Retinal pigment epithelial cell (primary cell): Measurements from ENCODE around the gene ATG9B.

ENCODE experiments used
- DNase-seq: peaks from one replicate; pipeline ENCODE4 v3.0.0-alpha.2; 2010; ENCODE audit warnings: low read depth
- H3K4me3 ChIP-seq: 2 replicates; pipeline ENCODE4 v1.5.1; 2011; ENCODE audit warnings: mild to moderate bottlenecking, low read length, control low read depth, moderate library complexity
- CTCF ChIP-seq: conservative IDR thresholded peaks from 2 replicates; pipeline ENCODE4 v1.5.1; 2011; ENCODE audit warnings: low read depth, low read length, control low read depth, inconsistent platforms

Gene ATG9B

DNA sequence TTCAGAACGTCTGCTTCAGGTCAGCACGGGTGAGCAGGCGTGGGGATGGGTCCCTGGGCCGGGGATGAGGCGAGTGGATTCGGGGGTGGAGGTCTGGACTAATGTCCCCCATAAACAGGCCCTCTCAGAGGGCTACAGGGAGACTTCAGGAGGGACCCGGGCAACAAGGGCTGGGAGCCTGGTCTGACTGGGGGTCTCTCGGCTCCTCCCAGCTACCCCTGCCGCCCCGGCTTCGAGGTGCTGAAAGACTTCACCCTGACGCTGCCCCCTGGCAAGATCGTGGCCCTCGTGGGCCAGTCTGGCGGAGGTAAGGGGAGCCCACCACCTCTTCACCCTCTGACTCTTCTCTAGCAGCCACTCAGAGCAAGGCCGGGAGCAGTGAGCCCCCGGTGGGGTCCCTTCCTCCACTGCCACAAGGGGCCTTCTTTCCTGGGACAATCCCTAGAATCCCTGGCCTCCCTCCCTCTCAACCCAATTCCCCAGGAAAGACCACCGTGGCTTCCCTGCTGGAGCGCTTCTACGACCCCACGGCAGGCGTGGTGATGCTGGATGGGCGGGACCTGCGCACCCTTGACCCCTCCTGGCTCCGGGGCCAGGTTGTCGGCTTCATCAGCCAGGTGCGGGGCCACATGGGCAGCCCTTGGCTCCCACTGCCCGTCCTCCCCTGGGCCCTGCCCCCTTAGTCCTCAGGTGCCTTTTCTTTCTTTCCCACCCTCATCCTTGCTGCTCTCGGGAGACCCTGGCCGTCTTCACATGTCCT lies 16.5 kb upstream of the ATG9B start:
- no peak for DNase-seq
- no peak for TF ChIP-seq CTCF
- H3K4me3 ChIP-seq, result no peak overlapping the region

DNA sequence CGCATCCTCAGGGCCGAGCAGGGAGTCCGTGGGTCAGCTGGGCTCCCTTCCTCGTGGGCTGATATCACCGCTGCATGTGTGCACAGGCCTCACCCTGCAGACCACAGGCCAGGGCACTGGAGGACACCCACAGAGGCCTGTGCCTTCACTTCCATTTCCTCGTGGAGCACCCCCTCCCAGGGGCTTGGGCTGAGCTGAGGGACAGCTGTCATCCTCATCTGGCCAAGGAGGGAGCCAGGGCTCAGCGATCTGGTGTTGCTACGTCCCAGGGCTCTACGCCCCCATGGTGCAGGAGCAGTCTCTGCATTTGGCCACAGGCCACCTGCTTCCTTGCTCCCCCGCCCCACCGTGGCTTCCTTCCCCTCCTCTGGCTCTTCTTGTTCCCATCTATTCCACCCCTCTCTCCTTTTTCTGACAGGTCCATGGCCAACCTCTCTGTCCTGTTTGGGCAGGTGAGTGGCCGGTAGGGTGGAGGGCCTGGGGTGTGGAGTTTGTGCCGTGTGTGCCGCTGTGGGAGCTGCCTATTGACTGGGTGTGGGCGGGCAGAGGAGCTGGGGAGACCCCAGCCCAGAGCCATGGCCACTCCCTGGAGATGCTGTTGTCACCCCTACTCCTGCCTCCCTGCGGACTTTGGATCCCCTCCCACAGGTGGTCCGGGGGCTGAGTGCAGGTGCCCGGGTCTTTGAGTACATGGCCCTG lies 15.7 kb upstream of the ATG9B start:
- no peak for TF ChIP-seq CTCF
- H3K4me3 ChIP-seq, result no peak overlapping the region
- no peak for DNase-seq

DNA sequence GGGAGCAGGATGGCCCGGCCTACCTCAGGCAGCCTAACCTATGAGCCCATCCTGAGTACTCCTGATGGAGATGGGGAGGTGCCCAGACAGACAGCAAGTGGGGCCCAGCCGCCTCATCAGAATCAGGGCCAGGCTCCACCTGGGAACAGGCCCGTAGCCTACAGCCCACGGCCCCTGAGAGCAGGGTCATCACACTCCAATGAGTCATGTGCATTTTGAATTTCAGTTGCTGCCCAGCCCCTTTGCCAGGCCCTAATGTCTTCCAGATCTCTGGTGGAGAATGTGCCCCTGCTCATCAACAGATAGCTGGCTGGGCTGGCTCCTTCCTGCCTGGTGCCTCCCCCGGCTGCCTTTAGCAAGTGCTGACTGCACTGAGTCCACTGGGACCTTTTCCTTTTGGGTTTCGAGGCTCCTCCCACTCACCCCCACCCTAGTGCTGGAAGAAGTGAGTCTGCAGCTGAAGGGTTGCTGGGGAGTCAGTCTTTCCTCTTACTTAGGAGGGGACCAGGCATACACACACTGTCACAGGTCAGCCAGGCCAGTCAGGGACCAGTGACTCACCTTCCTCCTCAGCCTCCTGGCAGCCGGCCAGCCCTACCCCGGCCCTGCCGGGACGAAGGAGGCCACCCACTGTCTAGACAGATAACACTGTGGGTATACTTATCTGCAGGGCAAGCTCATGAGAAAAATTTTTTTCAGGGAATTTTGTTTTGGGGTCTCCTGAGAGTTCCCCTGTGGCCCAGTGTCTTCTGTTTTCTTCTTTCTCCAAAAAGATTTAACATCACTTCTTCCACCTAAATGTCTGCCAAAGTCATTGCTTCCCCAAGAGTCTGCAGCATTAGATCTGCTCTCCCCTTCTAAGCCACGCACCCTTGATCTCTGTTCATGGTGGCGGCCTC lies 14.9 kb upstream of the ATG9B start:
- H3K4me3 ChIP-seq, result no peak overlapping the region
- no peak for TF ChIP-seq CTCF
- peak; percentile 80 for DNase-seq

DNA sequence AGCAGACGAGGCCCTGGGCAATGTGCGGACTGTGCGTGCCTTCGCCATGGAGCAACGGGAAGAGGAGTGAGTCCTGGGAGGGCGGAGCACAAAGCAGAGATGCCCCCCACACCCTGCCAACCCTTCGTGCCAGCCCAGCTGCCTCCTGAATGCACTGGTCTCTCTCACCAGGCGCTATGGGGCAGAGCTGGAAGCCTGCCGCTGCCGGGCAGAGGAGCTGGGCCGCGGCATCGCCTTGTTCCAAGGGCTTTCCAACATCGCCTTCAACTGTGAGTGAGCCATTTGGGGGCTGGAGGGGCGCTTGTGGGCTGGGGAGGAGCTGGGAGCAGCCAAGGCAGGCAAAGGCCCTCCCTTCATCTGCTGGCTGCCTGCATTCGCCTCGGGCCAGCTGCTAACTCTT lies 11.6 kb upstream of the ATG9B start:
- no peak overlapping the region for H3K4me3 ChIP-seq
- no peak for DNase-seq
- TF ChIP-seq CTCF, result no peak

- H3K4me3 ChIP-seq, result no peak overlapping the region
- no peak for TF ChIP-seq CTCF
- no peak for DNase-seq
Observed at GRCh38 chr7:151035026-151035717, 10.9 kb upstream of the ATG9B start.

GRCh38 chr7:151034312-151035025 lies 10.2 kb upstream of the ATG9B start:
- DNase-seq, result no peak
- no peak for TF ChIP-seq CTCF
- H3K4me3 ChIP-seq, result no peak overlapping the region
